Measurements from ENCODE around the gene GSTM4. TPM values are rescaled to one million over a fixed set of nuclear protein-coding genes. Genes with fewer than 3 reads are reported as not detected.

GSTM4 gene
- total and polyA plus RNA-seq, 2 donors (not counting 1 experiment from before 2014, with no cell fraction given), result 17.7 to 30.8 TPM

DNA sequence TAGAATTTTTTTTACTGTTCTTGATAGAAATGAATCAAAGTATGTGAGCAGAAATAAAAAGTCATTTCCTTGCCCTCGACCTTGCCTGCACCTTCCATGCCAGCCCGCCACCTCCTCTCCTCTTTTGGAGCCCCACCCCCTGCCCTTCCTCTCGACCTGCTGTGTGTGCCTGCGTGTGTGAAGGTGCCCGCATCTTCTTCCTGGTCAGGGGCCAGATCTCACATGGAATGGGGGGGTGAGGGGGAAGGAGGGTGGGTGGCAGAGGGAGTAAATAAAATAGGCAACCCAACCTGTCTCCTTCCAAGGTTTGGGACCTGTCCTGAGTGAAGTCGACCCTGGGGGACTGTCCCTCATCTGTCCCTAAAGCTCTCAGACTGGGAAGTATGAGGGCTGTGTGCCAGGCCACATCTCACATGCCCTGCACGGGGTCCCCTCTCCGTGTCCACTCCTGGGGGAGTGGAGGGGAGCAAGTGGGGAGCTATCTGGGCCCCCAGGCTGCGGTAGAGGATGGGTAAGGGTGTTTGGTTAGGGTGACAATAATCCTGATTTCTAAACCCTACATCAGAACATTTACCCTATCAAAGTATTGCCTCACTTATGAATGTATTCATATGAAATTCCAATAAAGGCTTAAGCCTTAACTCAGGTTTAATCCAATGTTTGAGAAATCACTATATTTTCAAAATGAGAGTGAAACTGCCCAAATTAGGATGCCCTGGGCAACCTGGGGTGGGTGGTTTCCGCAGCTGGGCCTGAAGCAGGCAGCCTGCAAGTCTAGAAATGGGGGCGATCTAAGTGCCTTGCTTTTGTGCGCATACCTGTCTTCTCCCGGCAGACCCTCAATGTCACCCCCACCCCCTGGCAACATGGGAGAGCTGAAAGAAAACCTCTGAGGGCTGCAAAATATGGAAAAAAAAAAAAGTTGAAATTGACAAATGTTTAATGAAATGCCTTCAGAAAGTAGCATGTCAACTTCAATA is 20.8 kb upstream of the GSTM4 start:
- Histone ChIP-seq H3K27me3 (ENCODE audit: control insufficient read depth, insufficient read depth, low read length) (no peaks in the 10 kb centered on the region), H3K9me3 (ENCODE audit: control insufficient read depth, insufficient read depth, low read depth, low read length) (no peaks in the 10 kb centered on the region)
- TF ChIP-seq, protein P1, sequence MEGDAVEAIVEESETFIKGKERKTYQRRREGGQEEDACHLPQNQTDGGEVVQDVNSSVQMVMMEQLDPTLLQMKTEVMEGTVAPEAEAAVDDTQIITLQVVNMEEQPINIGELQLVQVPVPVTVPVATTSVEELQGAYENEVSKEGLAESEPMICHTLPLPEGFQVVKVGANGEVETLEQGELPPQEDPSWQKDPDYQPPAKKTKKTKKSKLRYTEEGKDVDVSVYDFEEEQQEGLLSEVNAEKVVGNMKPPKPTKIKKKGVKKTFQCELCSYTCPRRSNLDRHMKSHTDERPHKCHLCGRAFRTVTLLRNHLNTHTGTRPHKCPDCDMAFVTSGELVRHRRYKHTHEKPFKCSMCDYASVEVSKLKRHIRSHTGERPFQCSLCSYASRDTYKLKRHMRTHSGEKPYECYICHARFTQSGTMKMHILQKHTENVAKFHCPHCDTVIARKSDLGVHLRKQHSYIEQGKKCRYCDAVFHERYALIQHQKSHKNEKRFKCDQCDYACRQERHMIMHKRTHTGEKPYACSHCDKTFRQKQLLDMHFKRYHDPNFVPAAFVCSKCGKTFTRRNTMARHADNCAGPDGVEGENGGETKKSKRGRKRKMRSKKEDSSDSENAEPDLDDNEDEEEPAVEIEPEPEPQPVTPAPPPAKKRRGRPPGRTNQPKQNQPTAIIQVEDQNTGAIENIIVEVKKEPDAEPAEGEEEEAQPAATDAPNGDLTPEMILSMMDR (conservative IDR thresholded peaks at IDR 0.05 in 1 of 2, IDR thresholded peaks at IDR 0.05 in 1 of 2; ENCODE audit: low read depth in 1 of 2, low read length in 2 of 2), result no peak
- TF ChIP-seq EZH2 (IDR thresholded peaks at IDR 0.05; ENCODE audit: low read length, missing control alignments), result no peak

GRCh38 chr1:109635862-109636200 is 20.1 kb upstream of the GSTM4 start:
- Histone ChIP-seq H3K9ac (ENCODE audit: insufficient read depth, low read length) (no peak overlapping the region), H3K9me3 (ENCODE audit: control insufficient read depth, insufficient read depth, low read depth, low read length) (no peaks in the 10 kb centered on the region), H4K20me1 (ENCODE audit: control insufficient read depth, extremely low read depth, insufficient read depth, low read length) (no peaks in the 10 kb centered on the region), H2AFZ (ENCODE audit: low read length) (no peak overlapping the region), H3K4me2 (ENCODE audit: extremely low read depth, insufficient read depth, low read length) (peak overlapping the region; percentile 23), H3K27me3 (ENCODE audit: control insufficient read depth, insufficient read depth, low read length) (no peaks in the 10 kb centered on the region), H3K4me3 (replicated peaks in 1 of 4; ENCODE audit: control extremely low read depth in 1 of 4, insufficient read depth in 1 of 4, low read depth in 3 of 4, low read length in 4 of 4) (no peak overlapping the region), H3K27ac (ENCODE audit: insufficient read depth, low read length) (no peak overlapping the region), H3K79me2 (ENCODE audit: control insufficient read depth, insufficient read depth, low read length) (no peaks in the 10 kb centered on the region), H3K36me3 (ENCODE audit: control insufficient read depth, insufficient read depth, low read length) (peaks cover 10% of the 10 kb centered on the region), H3K4me1 (ENCODE audit: control insufficient read depth, extremely low read depth, insufficient read depth, low read length) (peaks cover 10% of the 10 kb centered on the region)
- DNase-seq (ENCODE audit: low read depth in 2 of 2), result no peak
- TF ChIP-seq, protein P1 (conservative IDR thresholded peaks at IDR 0.05 in 1 of 2, IDR thresholded peaks at IDR 0.05 in 1 of 2; ENCODE audit: low read depth in 1 of 2, low read length in 2 of 2), result no peak
- no peak for TF ChIP-seq EZH2 (IDR thresholded peaks at IDR 0.05; ENCODE audit: low read length, missing control alignments)

More for the DNA sequence above, 20.8 kb upstream of the GSTM4 start:
- no peaks in the 10 kb centered on the region for H4K20me1 ChIP-seq (ENCODE audit: control insufficient read depth, extremely low read depth, insufficient read depth, low read length)
- no peak overlapping the region for H3K27ac ChIP-seq (ENCODE audit: insufficient read depth, low read length)
- no peak overlapping the region for H3K9ac ChIP-seq (ENCODE audit: insufficient read depth, low read length)
- H3K79me2 ChIP-seq (ENCODE audit: control insufficient read depth, insufficient read depth, low read length), result no peaks in the 10 kb centered on the region
- no peak overlapping the region for H3K4me2 ChIP-seq (ENCODE audit: extremely low read depth, insufficient read depth, low read length)
- no peak overlapping the region for H3K4me3 ChIP-seq (replicated peaks in 1 of 4; ENCODE audit: control extremely low read depth in 1 of 4, insufficient read depth in 1 of 4, low read depth in 3 of 4, low read length in 4 of 4)
- H3K4me1 ChIP-seq (ENCODE audit: control insufficient read depth, extremely low read depth, insufficient read depth, low read length), result peaks cover 10% of the 10 kb centered on the region
- DNase-seq (ENCODE audit: low read depth in 2 of 2), result no peak
- H2AFZ ChIP-seq (ENCODE audit: low read length), result no peak overlapping the region
- H3K36me3 ChIP-seq (ENCODE audit: control insufficient read depth, insufficient read depth, low read length), result peaks cover 15% of the 10 kb centered on the region

DNA sequence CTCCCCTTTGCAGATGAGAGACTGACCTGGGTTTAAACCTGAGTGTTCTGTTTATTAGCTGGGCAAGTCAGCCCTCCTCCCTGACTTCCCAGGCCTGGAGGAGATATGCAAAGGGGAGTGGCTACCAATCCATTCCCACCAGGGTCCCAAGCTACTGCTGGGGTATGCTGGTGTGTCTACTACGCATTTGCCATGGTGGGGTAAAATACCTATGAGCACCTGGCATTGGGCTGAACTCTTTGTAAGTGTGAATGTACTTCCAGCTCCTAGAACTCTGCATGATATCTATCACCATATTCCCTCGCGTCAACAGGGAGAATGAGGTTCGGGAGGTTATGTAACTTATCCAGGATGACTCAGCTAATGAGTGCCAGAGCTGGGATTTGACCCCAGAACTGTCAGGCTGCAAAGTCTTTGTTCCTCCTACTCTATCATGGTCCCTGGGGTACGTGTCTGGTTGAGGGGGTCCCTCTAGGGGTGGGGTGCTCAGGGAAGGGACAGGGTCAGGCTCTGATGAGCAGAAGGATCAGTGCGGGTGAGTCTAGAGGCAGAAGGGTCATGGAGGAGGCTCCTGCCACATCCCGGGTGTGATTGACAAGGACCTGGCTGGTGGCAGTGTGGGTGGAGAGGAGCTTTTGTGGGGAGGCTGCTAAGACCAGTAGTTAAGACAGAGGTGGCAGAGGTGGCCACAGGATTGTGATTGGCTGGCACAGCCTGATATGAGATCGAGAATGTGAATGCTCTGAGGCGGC is 19.5 kb upstream of the GSTM4 start:
- Histone ChIP-seq H3K36me3 (ENCODE audit: control insufficient read depth, insufficient read depth, low read length) (peaks cover 7% of the 10 kb centered on the region), H3K4me3 (replicated peaks in 1 of 4; ENCODE audit: control extremely low read depth in 1 of 4, insufficient read depth in 1 of 4, low read depth in 3 of 4, low read length in 4 of 4) (no peak overlapping the region), H3K4me2 (ENCODE audit: extremely low read depth, insufficient read depth, low read length) (peak overlapping the region; percentile 23), H3K27me3 (ENCODE audit: control insufficient read depth, insufficient read depth, low read length) (no peaks in the 10 kb centered on the region), H3K9ac (ENCODE audit: insufficient read depth, low read length) (no peak overlapping the region), H2AFZ (ENCODE audit: low read length) (no peak overlapping the region), H4K20me1 (ENCODE audit: control insufficient read depth, extremely low read depth, insufficient read depth, low read length) (no peaks in the 10 kb centered on the region), H3K27ac (ENCODE audit: insufficient read depth, low read length) (no peak overlapping the region), H3K4me1 (ENCODE audit: control insufficient read depth, extremely low read depth, insufficient read depth, low read length) (peaks cover 10% of the 10 kb centered on the region), H3K79me2 (ENCODE audit: control insufficient read depth, insufficient read depth, low read length) (no peaks in the 10 kb centered on the region), H3K9me3 (ENCODE audit: control insufficient read depth, insufficient read depth, low read depth, low read length) (no peaks in the 10 kb centered on the region)
- TF ChIP-seq, protein P1 (conservative IDR thresholded peaks at IDR 0.05 in 1 of 2, IDR thresholded peaks at IDR 0.05 in 1 of 2; ENCODE audit: low read depth in 1 of 2, low read length in 2 of 2), result no peak
- TF ChIP-seq EZH2 (IDR thresholded peaks at IDR 0.05; ENCODE audit: low read length, missing control alignments), result no peak
- DNase-seq (ENCODE audit: low read depth in 2 of 2), result peak; percentile 47 to 62
